Type B pancreatic cell (in vitro differentiated cells): ENCODE results near the gene BRAF. TPM values are rescaled to one million over a fixed set of nuclear protein-coding genes. Genes with fewer than 3 reads are reported as not detected.
"Not testable (repeated sequence)": the region's sequence is repeated elsewhere in the genome, so short reads cannot be mapped to it uniquely, and the experiment has no call there.

Source experiments
- DNase-seq: peaks from one replicate; pipeline ENCODE4 v3.0.0; 2021; ENCODE audit warnings: mixed read lengths; ENCODE audit not compliant: unreplicated experiment; ENCODE audit errors: extremely low spot score
- H3K27ac Mint-ChIP-seq: 2 replicates; pipeline ENCODE4 v1.8.0; 2021; ENCODE audit warnings: mild to moderate bottlenecking, mixed read lengths
- H3K27me3 Mint-ChIP-seq: 2 replicates; pipeline ENCODE4 v1.8.0; 2021; ENCODE audit warnings: mixed read lengths
- H3K36me3 Mint-ChIP-seq: 2 replicates; pipeline ENCODE4 v1.8.0; 2021; ENCODE audit warnings: mixed read lengths
- H3K4me1 Mint-ChIP-seq: one replicate; pipeline ENCODE4 v1.8.0; 2021; ENCODE audit warnings: mixed read lengths; ENCODE audit not compliant: unreplicated experiment
- H3K4me3 Mint-ChIP-seq: 2 replicates; pipeline ENCODE4 v1.8.0; 2021; ENCODE audit warnings: mild to moderate bottlenecking, mixed read lengths
- H3K9me3 Mint-ChIP-seq: 2 replicates; pipeline ENCODE4 v1.8.0; 2021; ENCODE audit warnings: mixed read lengths
- total RNA-seq: library from RNA; stranded (reverse); gene quantifications from 2 replicates; pipeline ENCODE4 v1.2.1, GENCODE V29; 2021; ENCODE audit warnings: low replicate concordance
- TF ChIP-seq, protein P1 (sequence below): fragments of 200-600 bp; sonication (generic); conservative IDR thresholded peaks from 2 replicates; pipeline ENCODE4 v1.5.0; 2021; ENCODE audit warnings: antibody characterized with exemption, mild to moderate bottlenecking

The BRAF gene
- total RNA-seq, 1 donor from 2014 or later, result 34.4 TPM

DNA sequence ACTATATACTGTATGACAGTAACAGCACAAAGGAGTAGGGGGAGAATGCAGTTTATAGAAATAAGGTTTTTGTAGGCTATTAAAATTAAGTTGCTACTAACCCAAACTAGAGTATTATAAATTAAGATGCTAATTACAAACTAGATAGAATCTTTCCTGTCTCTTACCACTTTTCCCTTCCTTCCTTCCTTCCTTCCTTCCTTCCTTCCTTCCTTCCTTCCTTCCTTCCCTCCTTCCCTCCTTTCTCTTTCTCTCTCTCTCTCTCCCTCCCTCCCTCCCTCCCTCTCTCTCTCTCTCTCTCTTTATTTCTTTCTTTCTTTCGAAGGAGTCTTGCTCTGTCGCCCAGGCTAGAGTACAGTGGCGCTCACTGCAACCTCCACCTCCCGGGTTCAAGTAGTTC, 36.4 kb upstream of the BRAF start:
- Mint-ChIP-seq H3K4me3 (no peak overlapping the region), H3K36me3 (no peaks in the 10 kb centered on the region), H3K4me1 (no peaks in the 10 kb centered on the region), H3K27me3 (no peaks in the 10 kb centered on the region), H3K27ac (no peak overlapping the region), H3K9me3 (peaks cover 5% of the 10 kb centered on the region)
- no peak for DNase-seq
- TF ChIP-seq, protein P1, sequence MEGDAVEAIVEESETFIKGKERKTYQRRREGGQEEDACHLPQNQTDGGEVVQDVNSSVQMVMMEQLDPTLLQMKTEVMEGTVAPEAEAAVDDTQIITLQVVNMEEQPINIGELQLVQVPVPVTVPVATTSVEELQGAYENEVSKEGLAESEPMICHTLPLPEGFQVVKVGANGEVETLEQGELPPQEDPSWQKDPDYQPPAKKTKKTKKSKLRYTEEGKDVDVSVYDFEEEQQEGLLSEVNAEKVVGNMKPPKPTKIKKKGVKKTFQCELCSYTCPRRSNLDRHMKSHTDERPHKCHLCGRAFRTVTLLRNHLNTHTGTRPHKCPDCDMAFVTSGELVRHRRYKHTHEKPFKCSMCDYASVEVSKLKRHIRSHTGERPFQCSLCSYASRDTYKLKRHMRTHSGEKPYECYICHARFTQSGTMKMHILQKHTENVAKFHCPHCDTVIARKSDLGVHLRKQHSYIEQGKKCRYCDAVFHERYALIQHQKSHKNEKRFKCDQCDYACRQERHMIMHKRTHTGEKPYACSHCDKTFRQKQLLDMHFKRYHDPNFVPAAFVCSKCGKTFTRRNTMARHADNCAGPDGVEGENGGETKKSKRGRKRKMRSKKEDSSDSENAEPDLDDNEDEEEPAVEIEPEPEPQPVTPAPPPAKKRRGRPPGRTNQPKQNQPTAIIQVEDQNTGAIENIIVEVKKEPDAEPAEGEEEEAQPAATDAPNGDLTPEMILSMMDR, result no peak

DNA sequence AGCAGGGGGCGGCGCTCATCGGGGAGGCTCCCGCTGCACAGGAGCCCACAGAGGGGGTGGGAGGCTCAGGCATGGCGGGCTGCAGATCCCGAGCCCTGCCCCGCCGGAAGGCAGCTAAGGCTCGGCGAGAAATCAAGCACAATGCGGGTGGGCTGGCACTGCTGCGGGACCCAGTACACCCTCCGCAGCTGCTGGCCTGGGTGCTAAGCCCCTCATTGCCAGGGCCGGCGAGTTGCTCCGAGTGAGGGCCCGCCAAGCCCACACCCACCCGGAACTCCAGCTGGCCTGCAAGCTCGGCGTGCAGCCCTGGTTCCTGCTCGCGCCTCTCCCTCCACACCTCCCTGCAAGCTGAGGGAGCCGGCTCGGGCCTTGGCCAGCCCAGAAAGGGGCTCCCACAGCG, 32.3 kb upstream of the BRAF start:
- H3K4me1 Mint-ChIP-seq, H3K27ac Mint-ChIP-seq, H3K36me3 Mint-ChIP-seq, DNase-seq, H3K4me3 Mint-ChIP-seq, H3K9me3 Mint-ChIP-seq, H3K27me3 Mint-ChIP-seq: not testable (repeated sequence)

DNA sequence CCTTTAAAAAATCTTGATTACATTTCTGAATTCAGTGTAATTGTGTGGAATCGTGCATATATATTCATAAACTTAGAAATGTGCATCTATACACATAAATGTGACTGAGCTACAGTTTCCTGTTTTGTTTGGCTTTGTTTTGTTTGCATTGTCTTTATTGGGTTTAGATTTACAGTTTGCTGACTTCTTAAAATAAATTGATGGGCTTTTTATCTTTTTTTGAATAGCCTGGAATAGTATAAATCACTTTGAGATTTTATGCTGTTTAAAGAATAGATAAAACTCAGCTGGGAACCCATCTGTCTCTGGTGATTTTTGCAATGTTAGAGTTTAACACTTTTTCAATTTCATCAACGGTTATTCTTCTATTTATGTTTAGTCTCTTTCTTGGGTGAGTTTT, 21.2 kb upstream of the BRAF start:
- H3K36me3 Mint-ChIP-seq, result no peaks in the 10 kb centered on the region
- H3K4me1 Mint-ChIP-seq, result no peaks in the 10 kb centered on the region
- H3K4me3 Mint-ChIP-seq, result no peak overlapping the region
- no peak overlapping the region for H3K27ac Mint-ChIP-seq
- peaks cover 7% of the 10 kb centered on the region for H3K27me3 Mint-ChIP-seq
- TF ChIP-seq, protein P1, result no peak
- DNase-seq, result no peak
- H3K9me3 Mint-ChIP-seq, result no peaks in the 10 kb centered on the region

DNA sequence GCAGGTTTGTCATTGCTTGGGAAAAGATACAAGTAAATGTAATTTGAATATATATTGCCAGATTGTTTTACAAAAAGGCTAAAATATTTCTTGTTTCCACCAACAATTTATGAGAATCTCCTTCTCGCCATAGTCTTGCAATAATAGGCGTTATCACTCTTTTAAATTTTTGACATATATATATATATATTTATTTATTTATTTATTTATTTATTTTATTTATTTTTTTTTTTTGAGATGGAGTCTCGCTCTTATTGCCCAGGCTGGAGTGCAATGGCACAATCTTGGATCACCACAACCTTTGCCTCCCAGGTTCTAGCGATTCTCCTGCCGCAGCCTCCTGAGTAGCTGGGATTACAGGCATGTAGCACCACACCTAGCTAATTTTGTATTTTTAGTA, 17.5 kb upstream of the BRAF start:
- not testable (repeated sequence) for DNase-seq, H3K4me3 Mint-ChIP-seq, H3K9me3 Mint-ChIP-seq, H3K4me1 Mint-ChIP-seq, H3K27me3 Mint-ChIP-seq, H3K27ac Mint-ChIP-seq, H3K36me3 Mint-ChIP-seq

DNA sequence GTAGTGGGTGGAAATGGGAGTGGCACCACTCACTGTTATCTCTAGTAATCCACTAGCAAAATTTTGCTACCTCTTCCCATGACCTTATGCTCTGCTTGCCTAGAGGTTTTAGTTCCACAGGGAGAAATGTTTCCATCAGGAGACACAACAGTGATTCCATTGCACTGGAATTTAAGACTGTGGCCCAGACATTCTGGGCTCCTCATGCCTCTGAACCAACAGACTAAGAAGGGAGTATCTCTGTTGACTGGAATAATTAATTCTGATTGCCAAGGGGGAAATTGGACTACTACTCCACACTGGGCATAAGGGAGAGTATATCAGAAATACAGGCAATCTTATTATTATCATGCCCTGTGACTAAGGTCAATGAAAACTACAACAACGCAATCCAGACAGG, 16.2 kb upstream of the BRAF start:
- Mint-ChIP-seq H3K9me3 (no peaks in the 10 kb centered on the region), H3K4me3 (no peak overlapping the region), H3K27ac (no peak overlapping the region), H3K27me3 (peaks cover 3% of the 10 kb centered on the region), H3K4me1 (no peaks in the 10 kb centered on the region), H3K36me3 (no peaks in the 10 kb centered on the region)
- no peak for DNase-seq
- TF ChIP-seq, protein P1, result no peak

DNA sequence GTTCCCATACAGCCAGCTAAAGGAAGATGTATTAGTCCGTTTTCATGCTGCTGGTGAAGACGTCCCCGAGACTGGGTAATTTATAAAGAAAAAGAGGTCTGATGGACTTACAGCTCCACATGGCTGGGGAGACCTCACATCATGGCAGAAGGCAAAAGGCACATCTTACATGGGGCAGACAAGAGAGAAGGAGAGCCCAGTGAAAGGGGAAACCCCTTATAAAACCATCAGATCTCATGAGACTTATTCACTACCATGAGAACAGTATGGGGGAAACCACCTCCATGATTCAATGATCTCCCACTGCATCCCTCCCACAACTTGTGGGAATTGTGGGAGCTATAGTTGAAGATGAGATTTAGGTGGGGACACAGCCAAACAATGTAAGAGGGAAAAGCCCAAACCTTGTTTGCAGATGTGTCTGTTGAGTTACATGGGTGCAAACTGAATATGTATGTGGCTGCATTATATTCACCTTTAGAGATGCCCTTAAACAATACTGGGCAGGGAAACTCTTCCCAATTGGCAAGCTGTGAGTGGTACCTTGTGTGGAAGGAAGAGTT, 13.1 kb upstream of the BRAF start:
- Mint-ChIP-seq H3K27ac (no peak overlapping the region), H3K36me3 (no peaks in the 10 kb centered on the region), H3K27me3 (no peaks in the 10 kb centered on the region), H3K4me3 (no peak overlapping the region), H3K9me3 (no peaks in the 10 kb centered on the region), H3K4me1 (no peaks in the 10 kb centered on the region)
- no peak for DNase-seq
- TF ChIP-seq, protein P1, result no peak
